ENCODE data around the gene PLET1. TPM values are rescaled to one million over a fixed set of nuclear protein-coding genes. Genes with fewer than 3 reads are reported as not detected.

The PLET1 gene
- total and polyA plus RNA-seq, 12 donors: not detected

GRCh38 chr11:112235750-112236390 is 24.8 kb downstream of the PLET1 start:
- Histone ChIP-seq H3K36me3 (replicated peaks in 1 of 2) (peaks cover 0 to 46% of the 10 kb centered on the region in 2 donors), H3K27me3 (no peaks in the 10 kb centered on the region), H3K27ac (no peak overlapping the region), H3K4me3 (no peak overlapping the region), H3K4me1 (replicated peaks in 1 of 2) (peaks cover 0 to 6% of the 10 kb centered on the region in 2 donors), H3K9me3 (replicated peaks in 1 of 3) (no peaks in the 10 kb centered on the region)
- DNase-seq: no peak
- WGBS, 4 donors: 92 to 94% (median 93%) methylated on average over 8 of the region's 8 CpGs
- intact Hi-C loops (cut with DNase I): no loop called here
- TF ChIP-seq POLR2A (IDR thresholded peaks at IDR 0.05): no peak
- no peak for TF ChIP-seq CTCF (IDR thresholded peaks at IDR 0.05)

GRCh38 chr11:112231952-112232351 is 28.7 kb downstream of the PLET1 start:
- no peak for TF ChIP-seq POLR2A (IDR thresholded peaks at IDR 0.05)
- H3K4me3 ChIP-seq: no peak overlapping the region
- no peaks in the 10 kb centered on the region for H3K27me3 ChIP-seq
- H3K9me3 ChIP-seq (replicated peaks in 1 of 3): no peaks in the 10 kb centered on the region
- 56 to 69% (median 65%) methylated on average over 2 of the region's 2 CpGs for WGBS, 4 donors
- intact Hi-C loops (cut with DNase I): no loop called here
- peaks cover 0 to 53% of the 10 kb centered on the region in 2 donors for H3K36me3 ChIP-seq (replicated peaks in 1 of 2)
- DNase-seq: peak in 1 of 7 donors; percentile 22
- H3K27ac ChIP-seq: no peak overlapping the region
- H3K4me1 ChIP-seq (replicated peaks in 1 of 2): peaks cover 0 to 20% of the 10 kb centered on the region in 2 donors

- no peaks in the 10 kb centered on the region for H3K27me3 ChIP-seq
- peaks cover 0 to 34% of the 10 kb centered on the region in 2 donors for H3K36me3 ChIP-seq (replicated peaks in 1 of 2)
- no peak overlapping the region for H3K4me3 ChIP-seq
- 59 to 85% (median 71%) methylated on average over 3 of the region's 3 CpGs for WGBS, 4 donors
- no peaks in the 10 kb centered on the region for H3K9me3 ChIP-seq (replicated peaks in 1 of 3)
- DNase-seq: no peak
- no peak overlapping the region for H3K27ac ChIP-seq
- no peak for TF ChIP-seq CTCF (IDR thresholded peaks at IDR 0.05)
- no peak for TF ChIP-seq POLR2A (IDR thresholded peaks at IDR 0.05)
- H3K4me1 ChIP-seq (replicated peaks in 1 of 2): peaks cover 0 to 20% of the 10 kb centered on the region in 2 donors
- intact Hi-C loops (cut with DNase I): no loop called here
Observed at GRCh38 chr11:112229746-112230433, 30.8 kb downstream of the PLET1 start.

GRCh38 chr11:112229159-112229558 is 31.5 kb downstream of the PLET1 start:
- H3K36me3 ChIP-seq (replicated peaks in 1 of 2): peaks cover 0 to 29% of the 10 kb centered on the region in 2 donors
- 91 to 94% (median 92%) methylated on average over 7 of the region's 7 CpGs for WGBS, 4 donors
- no peak overlapping the region for H3K4me3 ChIP-seq
- no peak overlapping the region for H3K27ac ChIP-seq
- intact Hi-C loops (cut with DNase I): no loop called here
- no peak for DNase-seq
- TF ChIP-seq CTCF (IDR thresholded peaks at IDR 0.05) (no peak), POLR2A (IDR thresholded peaks at IDR 0.05) (no peak)
- no peaks in the 10 kb centered on the region for H3K27me3 ChIP-seq
- H3K9me3 ChIP-seq (replicated peaks in 1 of 3): no peaks in the 10 kb centered on the region
- H3K4me1 ChIP-seq (replicated peaks in 1 of 2): peaks cover 0 to 20% of the 10 kb centered on the region in 2 donors

Data from adrenal gland (tissue), 12 donors.